Measurements from ENCODE around the gene ENDOU. TPM values are rescaled to one million over a fixed set of nuclear protein-coding genes. Genes with fewer than 3 reads are reported as not detected.
"Not testable (repeated sequence)": the region's sequence is repeated elsewhere in the genome, so short reads cannot be mapped to it uniquely, and the experiment has no call there.

The ENDOU gene
- total RNA-seq, 2 donors from 2014 or later = not detected

- no peak for DNase-seq (ENCODE audit: low spot score)
- Mint-ChIP-seq H3K27ac (no peak overlapping the region), H3K36me3 (peaks cover 20% of the 10 kb centered on the region), H3K27me3 (no peaks in the 10 kb centered on the region), H3K9me3 (no peaks in the 10 kb centered on the region), H3K4me3 (no peak overlapping the region), H3K4me1 (ENCODE audit: low read depth in 2 of 2) (peaks cover 4 to 5% of the 10 kb centered on the region in 2 donors)
- ATAC-seq = no peak
Observed at GRCh38 chr12:47698631-47699030, 26.7 kb downstream of the ENDOU start.

GRCh38 chr12:47698055-47698454 lies 27.2 kb downstream of the ENDOU start:
- H3K27ac Mint-ChIP-seq = no peak overlapping the region
- H3K27me3 Mint-ChIP-seq = no peaks in the 10 kb centered on the region
- ATAC-seq (no peak), DNase-seq (ENCODE audit: low spot score) (no peak)
- H3K9me3 Mint-ChIP-seq = no peaks in the 10 kb centered on the region
- no peaks in the 10 kb centered on the region for H3K4me1 Mint-ChIP-seq (ENCODE audit: low read depth in 2 of 2)
- H3K36me3 Mint-ChIP-seq = peaks cover 24% of the 10 kb centered on the region
- no peak overlapping the region for H3K4me3 Mint-ChIP-seq

- no peak for ATAC-seq
- no peak overlapping the region for H3K27ac Mint-ChIP-seq
- no peaks in the 10 kb centered on the region for H3K9me3 Mint-ChIP-seq
- no peak for DNase-seq (ENCODE audit: low spot score)
- peaks cover 20% of the 10 kb centered on the region for H3K36me3 Mint-ChIP-seq
- no peak overlapping the region for H3K4me3 Mint-ChIP-seq
- H3K4me1 Mint-ChIP-seq (ENCODE audit: low read depth in 2 of 2) = no peaks in the 10 kb centered on the region
- H3K27me3 Mint-ChIP-seq = no peaks in the 10 kb centered on the region
Observed at GRCh38 chr12:47689215-47689614, 36.1 kb downstream of the ENDOU start.

GRCh38 chr12:47687636-47688035 lies 37.7 kb downstream of the ENDOU start:
- Mint-ChIP-seq H3K9me3 (no peaks in the 10 kb centered on the region), H3K4me1 (ENCODE audit: low read depth in 2 of 2) (no peaks in the 10 kb centered on the region), H3K27me3 (no peaks in the 10 kb centered on the region), H3K27ac (no peak overlapping the region), H3K4me3 (no peak overlapping the region), H3K36me3 (peaks cover 12% of the 10 kb centered on the region)
- DNase-seq (ENCODE audit: low spot score) = no peak
- ATAC-seq = no peak

- Mint-ChIP-seq H3K9me3 (no peaks in the 10 kb centered on the region), H3K36me3 (peaks cover 4% of the 10 kb centered on the region), H3K4me3 (no peak overlapping the region), H3K27ac (no peak overlapping the region), H3K27me3 (no peaks in the 10 kb centered on the region), H3K4me1 (ENCODE audit: low read depth in 2 of 2) (no peaks in the 10 kb centered on the region)
- DNase-seq (ENCODE audit: low spot score) = no peak
- no peak for ATAC-seq
Observed at GRCh38 chr12:47686645-47687240, 38.5 kb downstream of the ENDOU start.

GRCh38 chr12:47679785-47680184 lies 45.5 kb downstream of the ENDOU start:
- ATAC-seq = no peak
- Mint-ChIP-seq H3K27ac (no peak overlapping the region), H3K4me3 (no peak overlapping the region), H3K36me3 (peaks cover 35% of the 10 kb centered on the region), H3K27me3 (no peaks in the 10 kb centered on the region), H3K9me3 (no peaks in the 10 kb centered on the region), H3K4me1 (ENCODE audit: low read depth in 2 of 2) (peaks cover 0 to 9% of the 10 kb centered on the region in 2 donors)
- no peak for DNase-seq (ENCODE audit: low spot score)

- H3K27ac Mint-ChIP-seq = no peak overlapping the region
- no peak overlapping the region for H3K4me3 Mint-ChIP-seq
- no peaks in the 10 kb centered on the region for H3K9me3 Mint-ChIP-seq
- peaks cover 0 to 9% of the 10 kb centered on the region in 2 donors for H3K4me1 Mint-ChIP-seq (ENCODE audit: low read depth in 2 of 2)
- ATAC-seq (no peak), DNase-seq (ENCODE audit: low spot score) (no peak)
- no peaks in the 10 kb centered on the region for H3K27me3 Mint-ChIP-seq
- H3K36me3 Mint-ChIP-seq = peaks cover 22% of the 10 kb centered on the region
Observed at GRCh38 chr12:47672068-47672467, 53.2 kb downstream of the ENDOU start.

GRCh38 chr12:47667935-47668334 lies 57.4 kb downstream of the ENDOU start:
- H3K9me3 Mint-ChIP-seq; H3K27me3 Mint-ChIP-seq; H3K4me1 Mint-ChIP-seq (ENCODE audit: low read depth in 2 of 2); DNase-seq (ENCODE audit: low spot score); H3K27ac Mint-ChIP-seq; ATAC-seq; H3K4me3 Mint-ChIP-seq: not testable (repeated sequence)
- peaks cover 12% of the 10 kb centered on the region for H3K36me3 Mint-ChIP-seq

Other genes starting within 250 kb of the ENDOU start
- 10 to 100 TPM; 26.3 to 33.8 TPM for gene RPAP3, start 19.5 kb downstream of the ENDOU start, total RNA-seq
- gene RAPGEF3, start 33.4 kb upstream of the ENDOU start, total RNA-seq = under 1 TPM; 0.19 to 0.25 TPM
- gene SLC48A1, start 47.7 kb upstream of the ENDOU start, total RNA-seq = 1 to 10 TPM; 5.1 to 9.8 TPM
- 100 to 1,000 TPM; 127 to 176 TPM for gene HDAC7, start 94.4 kb upstream of the ENDOU start, total RNA-seq
- gene VDR, start 179.5 kb upstream of the ENDOU start, total RNA-seq = 10 to 100 TPM; 12.0 to 23.0 TPM
- 10 to 100 TPM; 75.6 to 84.2 TPM for gene TMEM106C, start 238.1 kb upstream of the ENDOU start, total RNA-seq

Data from natural killer cell treated with Interleukin-12 subunit alpha and Interleukin-12 subunit beta and Interleukin-15 and Interleukin-18, amount 100 ng/mL, for 72 hours (primary cell).